Right renal cortex interstitium (tissue), 3 donors: ENCODE results near the gene MB. TPM values are rescaled to one million over a fixed set of nuclear protein-coding genes. Genes with fewer than 3 reads are reported as not detected.

Experiments
- DNase-seq, 3 donors: peaks; one replicate each; pipeline ENCODE4 v3.0.0-alpha.2; 2013; ENCODE audit warnings: low read depth in 3 of 3, low spot score in 2 of 3
- polyA plus RNA-seq, 3 donors: library from polyadenylated mRNA; unstranded; fragments of 120-200 nt; gene quantifications; one replicate each; pipeline ENCODE4 v1.2.1, GENCODE V29; 2013; ENCODE audit not compliant: insufficient read length in 3 of 3

Gene MB
- polyA plus RNA-seq, 3 donors, result 0.22 to 1.9 TPM; not detected in 1

- no peak for DNase-seq
Measured at GRCh38 chr22:35580351-35581022, 36.6 kb downstream of the MB start.

- DNase-seq, result no peak
Measured at GRCh38 chr22:35578836-35579575, 38.1 kb downstream of the MB start.

- no peak for DNase-seq
Measured at GRCh38 chr22:35577799-35578659, 39.1 kb downstream of the MB start.

DNA sequence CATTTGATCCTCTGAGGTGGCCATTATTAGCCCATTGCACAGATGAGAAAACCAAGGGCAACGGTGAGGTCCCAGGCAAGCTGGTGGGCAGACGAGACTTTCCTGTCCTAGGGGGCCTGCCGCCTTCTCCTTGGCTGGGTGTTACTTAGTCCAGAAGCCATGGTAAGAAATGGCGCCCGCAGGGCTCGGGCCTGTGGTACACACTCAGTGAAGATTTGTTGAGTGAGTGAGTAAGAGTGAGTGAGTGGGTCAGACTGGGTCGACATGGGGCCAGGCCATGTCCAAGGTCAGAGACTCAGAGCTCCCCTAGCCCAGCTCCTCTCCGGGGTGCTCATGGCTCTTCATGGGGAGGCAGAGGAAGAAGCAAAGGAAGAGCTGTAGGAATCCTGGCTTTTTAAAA lies 40.5 kb downstream of the MB start:
- DNase-seq, result no peak

GRCh38 chr22:35575116-35575748 lies 41.9 kb downstream of the MB start:
- DNase-seq, result no peak

GRCh38 chr22:35572556-35572955 lies 44.6 kb downstream of the MB start:
- DNase-seq, result no peak

GRCh38 chr22:35570686-35571194 lies 46.4 kb downstream of the MB start:
- DNase-seq, result no peak

DNA sequence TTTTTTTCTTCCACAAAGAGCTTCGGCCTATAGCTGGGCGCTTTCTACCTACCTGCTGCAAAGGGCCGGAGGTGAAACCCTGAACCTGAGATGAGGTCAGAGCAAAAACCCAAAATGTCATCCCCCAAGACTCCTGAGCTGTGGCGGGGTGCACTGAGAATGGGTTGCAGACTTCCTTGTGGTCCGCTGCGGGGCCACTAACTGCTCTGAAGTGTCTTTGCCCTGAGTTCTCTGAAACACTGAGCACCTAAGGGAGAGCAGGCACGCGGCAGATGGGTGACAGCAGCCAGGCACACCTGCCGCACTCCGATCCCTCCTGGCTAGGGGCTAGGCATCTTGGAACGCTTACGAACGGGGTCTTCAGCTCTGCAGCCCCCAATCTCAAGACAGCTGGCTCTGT lies 47.2 kb downstream of the MB start:
- DNase-seq, result no peak

GRCh38 chr22:35568751-35569739 lies 48.1 kb downstream of the MB start:
- DNase-seq, result no peak

GRCh38 chr22:35567351-35568141 lies 49.6 kb downstream of the MB start:
- DNase-seq, result no peak

DNA sequence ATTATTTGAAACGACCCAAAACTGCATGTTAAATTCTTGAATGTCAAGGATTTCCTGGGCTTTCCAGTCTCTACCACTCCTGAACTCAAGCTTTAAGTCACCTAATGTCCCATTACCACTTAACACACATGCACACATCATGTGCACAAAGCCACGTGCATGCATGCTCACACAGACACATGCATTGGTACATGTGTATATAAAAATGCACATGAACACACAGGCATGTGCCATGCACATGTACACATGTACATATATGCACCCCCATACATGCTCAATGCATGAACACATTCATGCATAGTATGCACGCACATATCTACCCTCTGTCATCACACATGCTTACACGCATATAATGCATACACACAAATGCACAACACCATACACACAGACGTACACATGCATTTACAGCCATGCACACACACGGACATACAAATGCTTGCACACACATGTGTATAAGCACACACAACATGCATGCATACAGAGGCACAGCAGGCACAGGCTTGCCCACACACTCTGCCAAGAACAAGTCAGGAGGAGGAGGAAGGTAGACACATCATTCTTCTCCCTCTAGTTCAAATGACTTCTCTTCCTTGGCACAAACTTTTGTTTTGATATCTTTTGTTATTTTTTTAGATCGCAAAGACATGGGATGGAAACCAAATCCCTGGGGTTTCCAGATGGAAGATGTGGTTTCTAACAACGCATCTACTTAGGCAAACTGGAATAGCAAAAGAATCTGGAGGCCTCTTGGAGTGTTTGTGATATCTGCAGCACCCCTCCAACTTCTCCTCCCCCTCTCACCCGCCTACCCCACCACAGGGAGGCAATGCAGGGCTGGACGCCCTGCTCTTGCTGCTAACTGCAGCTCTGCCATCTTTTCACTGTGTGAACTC lies 51.9 kb downstream of the MB start:
- DNase-seq, result no peak

DNA sequence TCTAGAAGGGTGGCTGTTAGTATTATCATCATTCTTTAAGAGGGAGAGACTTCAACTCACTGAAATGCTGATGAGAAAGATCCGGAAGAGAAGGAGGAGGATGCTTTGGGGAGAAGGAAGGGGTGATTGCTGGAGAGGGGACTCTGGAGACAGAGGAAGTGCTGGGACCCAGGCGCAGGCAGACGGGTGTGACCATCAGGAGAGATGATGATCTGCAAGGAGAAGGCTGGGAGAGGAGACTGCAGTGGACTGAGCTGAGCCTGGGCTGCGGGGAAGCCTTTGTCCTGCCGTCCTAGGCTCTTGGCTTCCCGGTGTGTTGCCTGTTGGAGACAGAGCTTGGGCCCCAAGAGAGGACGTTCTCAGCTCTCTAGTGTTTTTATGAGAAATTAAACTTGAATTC lies 53.9 kb downstream of the MB start:
- no peak for DNase-seq

GRCh38 chr22:35561796-35562526 lies 55.2 kb downstream of the MB start:
- DNase-seq, result no peak

- no peak for DNase-seq
Measured at GRCh38 chr22:35560824-35561223, 56.3 kb downstream of the MB start.

DNA sequence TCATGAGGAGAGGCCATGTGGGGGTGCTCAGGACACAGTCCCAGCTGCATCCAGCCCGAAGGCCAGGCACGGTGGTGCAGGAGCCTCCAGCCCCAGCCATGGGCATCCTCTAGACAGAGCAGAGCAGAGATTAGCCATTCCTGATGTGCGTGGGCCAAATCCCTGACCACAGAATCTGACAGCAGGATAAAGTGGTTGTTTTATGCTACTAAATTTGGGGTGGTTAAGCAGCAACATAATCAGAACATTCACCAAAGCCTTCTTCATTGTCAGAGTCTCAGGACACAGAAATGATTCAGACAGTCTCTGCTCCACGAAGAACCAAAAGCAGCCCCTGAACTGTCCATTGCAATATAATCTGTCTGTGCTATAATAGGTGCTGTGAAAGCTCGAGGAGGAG lies 56.8 kb downstream of the MB start:
- DNase-seq, result no peak

- DNase-seq, result no peak
Measured at GRCh38 chr22:35559354-35560005, 57.6 kb downstream of the MB start.

DNA sequence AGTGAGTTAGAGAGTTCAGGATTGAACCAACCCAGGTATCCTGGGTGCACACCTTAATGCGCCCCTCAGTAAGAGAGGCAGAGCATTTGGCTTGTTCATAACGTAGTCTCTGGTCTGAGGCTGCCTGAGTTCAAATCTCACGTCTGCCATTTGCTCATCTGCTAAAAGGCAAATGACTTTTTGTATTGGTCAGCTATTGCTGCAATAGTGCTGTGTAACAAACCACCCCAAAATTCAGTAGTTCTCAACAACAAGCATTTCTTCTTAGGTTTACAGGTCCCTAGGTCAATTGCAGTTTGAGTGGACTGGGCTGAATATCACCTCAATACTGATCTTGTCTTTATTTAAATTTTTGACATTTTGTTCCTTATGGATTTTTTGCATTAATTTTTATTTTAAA lies 58.4 kb downstream of the MB start:
- DNase-seq, result no peak
